Activated CD4-positive, alpha-beta T cell treated with anti-CD3 and anti-CD28 coated beads for 48 hours (primary cell): Measurements from ENCODE around the gene CDR2L.
A peak's percentile ranks its signal among the peaks of the same experiment; 100 is the strongest.

Experiments used
- DNase-seq: peaks from one replicate; pipeline ENCODE4 v3.0.0-alpha.2; 2020

The CDR2L gene

DNA sequence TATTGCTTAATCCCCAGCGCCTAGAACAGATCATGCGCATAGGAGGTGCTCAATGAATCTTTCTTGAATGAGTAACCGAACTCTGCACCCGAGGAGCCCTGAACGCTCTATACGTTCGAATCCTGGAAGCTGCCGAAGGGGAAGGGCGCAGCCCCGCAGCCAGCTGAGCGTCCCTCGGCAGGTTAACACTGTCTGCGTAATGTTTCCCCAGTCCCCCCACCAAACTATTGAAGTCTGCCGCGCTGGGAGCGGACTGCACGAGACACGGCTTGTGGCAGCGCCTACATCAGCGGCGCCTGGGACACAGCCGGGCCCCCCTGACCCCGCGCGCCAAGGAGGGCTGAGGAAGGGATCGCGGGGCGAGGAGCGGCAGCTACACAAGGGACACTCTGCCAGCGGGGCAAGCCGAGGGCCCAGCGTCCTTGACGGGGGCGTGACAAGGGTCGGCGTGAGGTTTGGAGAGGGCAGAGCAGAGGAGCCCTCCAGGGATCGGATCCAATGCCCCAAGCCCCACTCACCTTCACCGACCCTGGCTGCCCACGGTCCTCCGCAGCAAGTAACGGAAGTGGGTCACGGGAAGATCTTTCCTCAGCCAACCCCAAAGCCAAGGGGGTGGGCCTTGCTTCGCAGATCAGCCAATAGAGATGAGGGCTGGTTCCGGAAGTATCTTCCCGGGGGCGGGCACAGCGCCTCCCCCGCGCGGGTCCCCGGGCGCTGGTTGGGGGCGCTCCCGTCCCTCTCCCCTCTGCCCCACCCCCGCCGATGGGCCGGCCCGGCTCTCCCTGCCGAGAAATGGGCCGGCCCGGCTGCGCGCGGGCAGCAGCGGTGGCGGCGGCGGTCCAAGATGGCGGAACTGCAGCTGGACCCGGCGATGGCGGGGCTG lies 59.2 kb downstream of the CDR2L start, which contains the start of the genes ATP5PD and KCTD2:
Gene ATP5PD, minus strand, starts transcription at position 563 of the 883 bp plus-strand sequence. CDS start 4,319 bp downstream, outside the sequence.
Gene KCTD2, plus strand, starts transcription at position 819 of the 883 bp plus-strand sequence. Its CDS starts 26 bp downstream, at position 845.
- peak; percentile 96 for DNase-seq

DNA sequence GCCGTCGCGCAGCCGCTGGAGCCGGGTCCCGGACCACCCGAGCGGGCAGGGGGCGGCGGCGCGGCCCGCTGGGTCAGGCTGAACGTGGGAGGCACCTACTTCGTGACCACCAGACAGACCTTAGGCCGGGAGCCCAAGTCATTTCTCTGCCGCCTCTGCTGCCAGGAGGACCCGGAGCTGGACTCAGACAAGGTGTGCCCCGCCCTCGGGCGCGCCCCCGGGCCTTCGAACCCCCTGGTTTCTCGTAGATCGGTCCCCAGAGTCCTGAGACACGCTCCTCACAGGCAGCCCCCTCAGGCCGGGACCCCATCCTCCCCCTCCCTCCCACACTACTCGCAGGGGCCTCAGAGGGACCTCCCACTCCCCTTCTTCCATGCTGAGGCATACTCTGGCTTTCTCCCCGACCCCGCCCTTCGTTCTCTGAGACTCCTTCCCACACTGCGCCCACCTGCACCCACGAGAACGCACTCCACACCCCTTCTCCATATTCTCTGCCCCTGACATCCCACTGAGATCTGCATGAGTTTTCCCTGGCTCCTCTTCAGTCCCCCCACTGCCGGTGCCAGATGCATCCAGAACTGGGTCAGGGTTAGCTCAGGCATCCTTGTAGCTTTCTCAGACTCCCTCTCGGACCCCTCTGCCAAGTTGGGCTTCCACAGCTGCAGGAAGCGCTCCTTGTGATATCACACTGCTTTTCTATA lies 60.1 kb downstream of the CDR2L start:
- peak; percentile 36 for DNase-seq

GRCh38 chr17:75048249-75048878 lies 60.9 kb downstream of the CDR2L start:
- no peak for DNase-seq

DNA sequence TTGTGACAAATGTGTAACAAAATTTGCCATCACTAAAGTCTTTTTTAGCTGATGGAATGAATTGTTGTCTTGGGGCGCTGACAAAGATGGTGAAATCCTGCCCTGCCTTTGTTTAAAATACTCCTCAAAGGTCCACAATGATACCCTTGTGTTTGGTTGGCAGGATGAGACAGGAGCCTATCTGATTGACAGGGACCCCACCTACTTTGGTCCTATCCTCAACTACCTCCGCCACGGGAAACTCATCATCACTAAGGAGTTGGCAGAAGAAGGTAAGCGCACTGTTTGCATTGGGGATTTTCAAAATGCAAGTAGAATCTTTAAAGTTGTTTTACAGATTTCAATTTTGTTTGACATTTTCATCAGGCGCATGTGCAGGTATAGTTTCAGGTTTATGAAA lies 61.6 kb downstream of the CDR2L start:
- DNase-seq, result no peak

DNA sequence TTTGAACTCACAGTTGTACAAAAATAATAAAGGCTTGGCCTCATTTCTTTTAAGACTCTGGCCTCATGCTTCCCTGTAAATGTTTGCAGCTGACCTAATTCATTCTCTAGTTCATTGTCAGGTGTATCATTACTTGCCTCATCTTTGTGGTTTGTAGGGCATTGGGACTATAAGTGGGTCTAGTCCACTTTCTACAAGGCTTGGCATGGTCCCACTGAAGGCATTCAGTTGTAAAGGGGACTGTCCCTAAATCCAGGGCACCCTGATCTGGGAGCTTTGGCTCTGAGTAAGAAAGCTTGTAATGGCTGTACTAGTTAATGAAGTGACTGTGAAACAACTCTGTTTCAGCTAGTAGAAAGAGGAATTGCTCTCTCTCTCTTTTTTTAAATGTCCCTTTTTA lies 62.3 kb downstream of the CDR2L start:
- DNase-seq, result no peak

DNA sequence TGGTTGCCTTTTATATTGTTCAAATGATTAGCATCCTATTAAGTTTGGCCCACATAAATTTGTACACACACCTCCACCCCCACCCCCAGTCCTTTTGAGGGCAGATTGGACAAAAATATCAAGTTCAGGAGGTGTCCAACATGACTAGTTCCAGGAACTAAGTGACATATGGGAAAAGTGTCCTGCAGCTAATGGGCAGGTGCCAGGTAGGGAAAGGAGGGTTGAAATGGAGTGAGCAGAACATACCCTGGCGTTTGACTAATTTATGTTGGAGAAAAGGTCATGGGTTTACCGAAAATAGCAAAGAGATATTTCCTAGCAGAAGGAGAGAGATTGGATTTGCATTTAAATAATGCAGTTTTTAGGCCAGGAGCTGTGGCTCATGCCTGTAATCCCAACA lies 64.5 kb downstream of the CDR2L start:
- no peak for DNase-seq
